HG02642 (cell line): ENCODE measurements around the gene PSMA8.
"Not testable (repeated sequence)": the region's sequence is repeated elsewhere in the genome, so short reads cannot be mapped to it uniquely, and the experiment has no call there.

ENCODE experiments used
- ATAC-seq: cut with Tn5 transposase; IDR thresholded peaks from one replicate; pipeline ENCODE4 v1.9.1; 2021; ENCODE audit warnings: mild to moderate bottlenecking; ENCODE audit not compliant: unreplicated experiment, poor library complexity

Gene PSMA8

DNA sequence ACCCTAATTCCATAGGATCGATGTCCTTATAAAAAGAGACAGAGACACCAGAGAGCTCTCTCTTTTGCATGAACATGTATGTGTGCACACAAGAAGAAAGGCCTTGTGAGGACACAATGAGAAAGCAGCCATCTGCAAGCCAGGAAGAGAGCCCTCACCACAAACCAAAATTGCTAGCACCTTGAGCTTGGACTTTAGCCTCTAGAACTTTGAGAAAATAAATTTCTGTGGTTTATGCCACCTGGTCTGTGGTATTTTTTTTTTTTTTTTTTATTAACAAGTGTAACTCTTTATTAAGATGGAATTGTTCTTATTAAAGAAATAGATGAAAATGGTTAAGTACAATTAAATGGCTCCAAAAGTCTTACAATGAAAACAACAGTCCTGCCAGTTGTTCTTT, 33.9 kb downstream of the PSMA8 start:
- peak; percentile 89 for ATAC-seq

DNA sequence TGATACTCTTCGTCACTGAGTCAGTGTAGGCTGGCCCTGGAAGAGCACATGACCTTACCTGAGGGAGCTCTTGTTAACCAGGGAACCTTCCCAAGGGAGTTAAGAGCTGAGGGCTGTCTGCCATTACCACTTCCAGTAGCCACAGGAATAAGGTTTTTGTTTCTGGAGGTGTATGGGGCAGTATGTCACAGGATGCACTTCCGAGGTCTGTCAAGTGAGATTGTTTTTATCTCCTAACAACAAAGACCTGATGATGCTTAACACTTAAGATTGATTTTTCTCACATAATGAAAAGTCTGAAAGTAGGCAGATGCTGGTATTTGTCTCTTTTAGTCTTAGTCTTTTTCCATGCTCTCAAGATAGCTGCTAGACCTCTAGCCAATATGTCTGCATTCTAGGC, 41.8 kb downstream of the PSMA8 start:
- ATAC-seq: no peak

DNA sequence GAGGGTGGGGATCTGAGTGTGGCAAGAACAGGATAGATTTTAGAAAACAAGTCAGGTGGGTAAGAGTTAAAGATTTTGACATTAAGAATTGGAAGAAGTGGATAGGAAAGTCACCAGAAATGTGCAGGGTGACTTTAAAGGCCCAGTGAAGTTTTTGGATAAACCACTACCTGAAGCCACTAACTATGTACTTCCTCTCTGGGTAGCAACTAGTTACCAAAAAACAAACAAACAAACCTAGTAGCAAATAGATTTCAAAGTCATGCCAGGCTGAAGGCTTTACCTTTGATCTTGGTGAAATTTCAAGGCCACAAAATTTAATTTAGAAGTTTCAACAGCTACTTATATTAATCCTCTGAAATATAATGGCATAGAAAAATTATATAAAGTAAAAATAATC, 42.5 kb downstream of the PSMA8 start:
- no peak for ATAC-seq

DNA sequence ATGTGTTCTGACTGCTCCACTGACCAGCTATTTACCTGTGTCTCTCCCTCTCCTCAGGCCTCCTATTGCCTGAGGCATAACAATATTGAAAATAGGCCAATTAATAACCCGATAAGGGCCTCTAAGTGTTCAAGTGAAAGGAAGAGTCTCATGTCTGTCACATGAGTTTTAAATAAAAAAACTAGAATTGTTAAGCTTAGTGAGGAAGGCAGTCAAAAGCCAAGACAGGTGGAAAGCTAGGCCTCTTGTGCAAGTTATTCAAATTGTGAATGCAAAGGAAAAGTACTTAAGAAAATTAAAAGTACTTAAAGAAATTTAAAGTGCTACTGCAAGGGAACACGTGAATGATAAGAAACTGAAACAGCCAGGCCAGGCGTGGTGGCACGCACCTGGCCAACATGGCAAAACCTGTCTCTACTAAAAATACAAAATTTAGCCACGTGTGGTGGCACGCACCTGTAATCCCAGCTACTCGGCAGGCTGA, 47.7 kb downstream of the PSMA8 start:
- peak; percentile 77 for ATAC-seq

DNA sequence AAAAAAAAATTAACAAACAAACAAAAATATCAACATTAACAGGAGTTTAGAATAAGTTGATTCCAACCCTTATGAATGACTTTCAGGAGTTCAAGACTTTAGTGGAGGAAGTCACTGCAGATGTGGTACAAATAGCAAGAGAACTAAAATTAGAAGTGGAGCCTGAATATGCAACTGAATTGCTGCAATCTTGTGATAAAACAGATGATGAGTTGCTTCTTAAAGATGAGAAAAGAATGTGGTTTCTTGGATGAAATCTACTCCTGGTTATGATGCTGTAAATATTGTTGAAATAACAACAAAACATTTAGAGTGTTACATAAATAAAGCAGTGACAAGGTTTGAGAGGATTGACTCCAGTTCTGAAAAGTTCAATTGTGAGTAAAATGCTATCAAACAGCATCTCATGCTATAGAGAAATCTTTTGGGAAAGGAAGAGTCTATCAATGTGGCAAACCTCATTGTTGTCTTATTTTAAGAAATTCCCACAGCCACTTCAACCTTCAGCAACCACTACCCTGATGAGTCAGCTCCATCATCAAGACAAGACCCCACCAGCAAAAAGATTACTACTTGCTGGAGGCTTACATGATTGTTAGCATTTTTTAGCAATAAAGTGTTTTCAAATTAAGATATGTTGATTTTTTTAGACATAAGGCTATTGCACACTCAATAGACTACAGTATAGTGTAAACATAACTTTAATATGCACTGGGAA, 49.9 kb downstream of the PSMA8 start:
- ATAC-seq: no peak

DNA sequence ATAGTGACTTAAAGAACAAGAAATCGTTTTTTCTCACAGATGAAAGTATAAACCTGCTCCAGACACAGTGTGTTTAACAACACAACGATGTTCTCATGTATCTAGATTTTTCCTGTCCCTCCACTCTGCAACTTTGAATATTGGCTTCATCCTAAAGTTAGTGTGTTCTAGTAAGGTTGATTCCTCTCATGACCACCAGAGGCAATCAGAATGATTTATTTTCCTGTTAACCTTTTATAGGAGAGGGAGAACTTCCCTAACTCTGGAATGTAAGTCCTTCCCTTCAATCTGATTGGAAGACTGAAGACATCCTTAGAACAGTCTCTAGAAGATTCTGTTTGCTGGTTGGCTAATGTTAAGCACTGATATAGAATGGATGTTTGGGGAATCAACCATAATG, 51.6 kb downstream of the PSMA8 start:
- ATAC-seq: no peak

DNA sequence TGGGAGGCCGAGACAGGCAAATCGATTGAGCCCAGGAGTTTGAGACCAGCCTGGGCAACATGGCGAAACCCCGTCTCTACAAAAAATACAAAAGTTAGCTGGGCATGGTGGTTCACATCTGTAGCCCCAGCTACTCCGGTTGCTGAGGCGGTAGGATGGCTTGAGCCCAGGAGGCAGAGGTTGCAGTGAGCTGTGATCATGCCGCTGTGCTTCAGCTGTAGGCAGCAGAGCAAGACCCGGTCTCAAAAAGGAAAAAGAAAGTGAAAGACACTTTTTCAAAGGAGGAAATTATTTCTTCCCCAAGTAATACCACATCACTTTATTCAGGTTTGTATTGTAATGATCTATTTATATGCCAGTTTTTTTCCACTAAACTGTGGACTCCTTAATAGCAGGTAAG, 56.8 kb downstream of the PSMA8 start:
- ATAC-seq: peak; percentile 87

DNA sequence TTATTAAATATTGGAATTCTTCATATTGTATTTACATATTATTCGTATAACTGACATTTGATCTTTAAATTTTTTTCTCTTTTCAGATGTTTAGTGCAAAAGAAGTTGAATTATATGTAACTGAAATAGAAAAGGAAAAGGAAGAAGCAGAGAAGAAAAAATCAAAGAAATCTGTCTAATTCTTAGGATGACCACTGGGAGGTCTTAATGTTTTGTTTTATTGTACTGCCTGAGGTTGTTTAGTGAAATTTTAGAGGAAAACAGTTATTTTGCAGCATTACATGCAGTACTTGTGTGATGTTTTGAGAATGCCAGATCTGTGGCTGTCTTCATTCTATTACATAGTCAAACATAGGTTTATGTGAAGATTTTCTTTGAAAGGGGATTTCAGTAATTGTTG, 58.6 kb downstream of the PSMA8 start:
- no peak for ATAC-seq

DNA sequence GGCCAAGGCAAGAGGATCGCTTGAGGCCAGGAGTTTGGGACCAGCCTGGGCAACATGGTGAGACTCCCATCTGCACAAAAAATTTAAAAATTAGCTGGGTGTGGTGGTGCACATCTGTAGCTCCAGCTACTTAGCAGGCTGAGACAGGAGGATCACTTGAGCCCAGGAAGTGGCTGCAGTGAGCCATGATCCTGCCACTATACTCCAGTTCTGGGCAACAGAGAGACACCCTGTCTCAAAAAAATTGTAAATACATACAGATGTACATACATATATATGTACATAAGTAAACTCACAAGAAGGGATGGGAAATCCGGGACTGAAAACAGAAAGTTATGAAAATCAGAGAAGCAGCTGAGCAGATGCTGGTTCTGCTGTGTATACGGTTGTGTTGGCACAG, 62.9 kb downstream of the PSMA8 start:
- no peak for ATAC-seq

DNA sequence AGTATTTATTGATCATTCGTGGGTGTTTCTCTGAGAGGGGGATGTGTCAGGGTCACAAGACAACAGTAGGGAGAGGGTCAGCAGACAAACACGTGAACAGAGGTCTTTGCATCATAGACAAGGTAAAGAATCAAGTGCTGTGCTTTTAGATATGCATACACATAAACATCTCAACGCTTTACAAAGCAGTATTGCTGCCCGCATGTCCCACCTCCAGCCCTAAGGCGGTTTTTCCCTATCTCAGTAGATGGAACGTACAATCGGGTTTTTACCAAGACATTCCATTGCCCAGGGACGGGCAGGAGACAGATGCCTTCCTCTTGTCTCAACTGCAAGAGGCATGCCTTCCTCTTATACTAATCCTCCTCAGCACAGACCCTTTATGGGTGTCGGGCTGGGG, 68.3 kb downstream of the PSMA8 start:
- not testable (repeated sequence) for ATAC-seq

DNA sequence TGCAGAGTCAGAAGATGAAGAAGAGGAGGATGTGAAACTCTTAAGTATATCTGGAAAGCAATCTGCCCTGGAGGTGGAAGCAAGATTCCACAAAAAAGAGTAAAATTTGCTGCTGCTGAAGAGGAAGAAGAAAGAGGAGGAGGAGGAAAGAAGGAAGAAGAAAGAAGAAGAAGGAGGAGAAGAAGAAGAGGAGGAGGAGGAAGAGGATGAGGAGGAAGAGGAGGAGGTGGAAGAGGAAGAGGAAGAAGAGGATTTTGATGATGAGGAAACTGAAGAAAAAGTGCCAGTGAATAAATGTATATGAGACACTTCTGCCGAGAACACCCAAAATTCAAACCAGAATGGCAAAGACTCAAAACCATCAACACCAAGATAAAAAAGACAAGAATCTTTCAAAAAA, 71.6 kb downstream of the PSMA8 start:
- no peak for ATAC-seq

DNA sequence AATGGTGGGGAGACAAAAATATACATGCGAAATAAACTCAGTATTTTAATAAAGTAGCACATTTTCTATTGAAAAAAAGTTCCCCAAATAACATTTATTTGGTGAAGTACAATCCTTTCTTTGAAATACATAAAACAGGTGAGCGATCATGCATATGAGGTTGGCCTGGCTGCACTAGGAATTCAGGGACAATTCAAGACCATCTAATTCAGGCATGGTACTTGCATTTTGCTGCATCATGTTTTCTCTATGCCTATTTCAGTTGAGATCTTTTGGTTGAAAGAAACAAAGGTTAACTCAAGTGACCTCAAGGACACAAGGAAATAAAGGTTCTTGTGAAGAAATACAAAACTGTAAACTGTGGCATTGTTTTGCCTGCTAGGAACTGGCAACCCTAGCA, 72.8 kb downstream of the PSMA8 start:
- no peak for ATAC-seq

DNA sequence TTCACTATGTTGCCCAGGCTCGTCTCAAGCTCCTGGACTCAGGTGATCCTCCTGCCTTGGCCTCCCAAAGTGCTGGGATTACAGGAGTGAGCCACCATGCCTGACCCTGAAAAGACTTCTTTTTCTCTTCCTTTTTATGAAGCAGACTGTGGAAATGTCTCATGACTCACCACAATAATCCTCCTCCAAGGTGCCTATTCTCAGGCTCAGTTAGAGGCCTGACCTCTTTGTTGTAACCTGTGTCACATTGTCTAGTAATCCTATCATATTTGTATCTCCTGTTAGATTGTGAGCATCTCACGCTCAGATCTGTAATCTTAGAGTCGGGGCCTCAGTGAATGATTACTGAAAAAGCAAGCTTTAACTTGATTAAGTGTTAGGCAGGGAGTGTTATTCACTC, 74.3 kb downstream of the PSMA8 start:
- no peak for ATAC-seq

DNA sequence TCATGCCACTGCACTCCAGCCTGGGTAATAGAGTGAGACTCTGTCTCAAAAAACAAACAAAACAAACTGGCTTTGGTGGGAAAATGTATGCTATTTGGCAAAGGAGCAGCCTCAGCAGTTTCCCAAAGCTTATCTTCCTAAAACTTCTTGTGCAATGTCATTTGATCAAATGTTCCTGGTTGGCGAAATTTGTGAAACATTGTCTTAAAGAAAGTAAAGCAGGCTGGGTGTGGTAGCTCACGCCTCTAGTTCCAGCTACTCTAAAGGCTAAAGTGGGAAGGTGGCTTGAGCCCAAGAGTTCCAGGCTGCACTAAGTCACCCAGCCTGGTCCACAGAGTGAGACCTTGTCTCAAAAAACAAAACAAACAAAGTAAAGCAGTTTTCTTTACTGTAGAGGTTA, 75.3 kb downstream of the PSMA8 start:
- ATAC-seq: no peak

DNA sequence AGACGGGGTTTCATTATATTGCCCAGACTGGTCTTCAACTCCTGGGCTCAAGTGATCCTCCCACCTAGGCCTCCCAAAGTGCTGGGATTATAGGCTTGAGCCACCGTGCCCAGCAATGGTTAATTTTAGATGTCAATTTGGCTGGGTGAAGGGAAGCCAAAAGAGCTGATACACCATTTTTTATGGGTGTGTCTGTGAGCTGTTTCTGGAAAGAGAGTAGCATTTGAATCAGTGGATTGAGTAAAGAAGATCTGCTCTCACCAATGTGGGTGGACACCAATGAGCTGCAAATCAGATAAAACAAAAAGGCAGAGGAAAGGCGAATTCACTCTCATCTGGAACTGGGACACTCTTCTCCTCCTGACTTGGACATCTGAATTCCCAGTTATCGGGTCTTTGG, 76.5 kb downstream of the PSMA8 start:
- ATAC-seq: no peak

DNA sequence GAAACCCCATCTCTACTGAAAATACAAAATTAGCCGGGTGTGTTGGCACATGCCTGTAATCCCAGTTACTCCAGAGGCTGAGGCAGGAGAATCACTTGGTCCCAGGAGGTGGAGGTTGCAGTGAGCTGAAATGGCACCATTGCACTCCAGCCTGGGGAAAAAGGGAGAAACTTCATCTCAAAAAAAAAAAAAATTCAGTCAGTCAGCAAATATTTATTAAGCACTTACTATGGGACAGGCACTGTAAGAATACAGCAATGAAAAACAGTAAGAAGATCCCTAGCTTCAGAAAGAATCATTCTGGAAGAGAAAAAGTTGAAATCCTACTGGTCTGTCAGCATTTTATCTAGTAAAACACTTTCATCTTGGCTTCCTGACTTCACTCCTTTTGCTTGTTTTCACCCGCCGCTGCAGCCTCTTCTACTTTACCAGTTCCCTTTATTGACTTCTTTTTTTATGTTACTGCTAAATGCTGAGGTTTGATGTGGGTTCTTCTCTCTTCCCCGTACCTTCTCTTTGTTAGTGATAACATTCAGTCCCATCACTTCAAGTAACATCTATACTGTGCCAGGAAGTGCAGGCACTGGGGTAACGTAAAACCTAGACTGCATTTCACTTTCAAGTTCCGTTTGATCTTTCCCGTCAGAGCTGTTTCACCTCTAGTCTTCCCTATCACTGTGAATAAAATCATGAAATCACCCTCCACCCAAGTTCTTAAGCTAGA, 81.7 kb downstream of the PSMA8 start:
- peak; percentile 98 for ATAC-seq

DNA sequence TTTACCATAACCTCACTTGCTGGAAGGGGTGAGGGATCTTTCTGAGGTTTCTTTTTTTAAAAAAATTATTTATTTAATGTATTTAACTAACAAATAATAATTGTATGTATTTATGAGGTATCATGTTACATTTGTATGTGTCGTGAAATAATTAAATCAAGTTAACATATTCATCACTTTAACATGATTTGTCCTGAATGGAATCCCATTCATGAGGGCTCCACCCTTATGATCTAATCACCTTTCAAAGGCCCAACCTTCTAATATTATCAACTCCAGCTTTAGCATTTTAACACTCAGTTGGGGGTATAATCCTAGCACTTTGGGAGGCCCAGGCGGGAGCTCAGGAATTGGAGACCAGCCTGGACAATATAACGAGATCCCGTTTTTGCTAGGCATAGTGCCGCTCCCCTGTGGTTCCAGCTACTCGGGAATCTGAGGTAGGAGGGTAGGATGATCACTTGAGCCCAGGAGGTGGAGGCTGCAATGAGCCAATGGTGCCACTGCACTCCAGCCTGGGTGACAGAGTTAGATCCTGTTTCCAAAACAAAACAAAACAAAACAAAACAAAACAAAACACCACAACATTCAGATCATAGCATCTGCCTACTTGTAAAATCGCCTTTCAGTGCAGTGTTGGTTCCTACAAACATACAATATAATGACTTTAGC, 91.5 kb downstream of the PSMA8 start:
- ATAC-seq: no peak

DNA sequence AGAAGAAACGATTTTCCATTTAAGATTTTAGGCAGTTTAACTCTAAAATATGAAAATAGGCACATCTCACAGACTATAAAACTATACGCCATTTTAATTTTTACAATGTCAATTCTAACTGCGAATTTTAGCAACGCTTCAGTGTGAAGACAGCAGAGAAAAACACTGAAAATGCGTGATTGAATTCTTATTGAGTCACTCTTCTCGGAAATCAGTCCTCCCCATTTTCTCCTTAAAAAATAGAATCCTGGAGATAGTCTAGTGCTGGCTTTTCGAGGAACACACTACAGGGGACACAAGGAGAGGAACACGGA, 92.2 kb downstream of the PSMA8 start:
- ATAC-seq: no peak

DNA sequence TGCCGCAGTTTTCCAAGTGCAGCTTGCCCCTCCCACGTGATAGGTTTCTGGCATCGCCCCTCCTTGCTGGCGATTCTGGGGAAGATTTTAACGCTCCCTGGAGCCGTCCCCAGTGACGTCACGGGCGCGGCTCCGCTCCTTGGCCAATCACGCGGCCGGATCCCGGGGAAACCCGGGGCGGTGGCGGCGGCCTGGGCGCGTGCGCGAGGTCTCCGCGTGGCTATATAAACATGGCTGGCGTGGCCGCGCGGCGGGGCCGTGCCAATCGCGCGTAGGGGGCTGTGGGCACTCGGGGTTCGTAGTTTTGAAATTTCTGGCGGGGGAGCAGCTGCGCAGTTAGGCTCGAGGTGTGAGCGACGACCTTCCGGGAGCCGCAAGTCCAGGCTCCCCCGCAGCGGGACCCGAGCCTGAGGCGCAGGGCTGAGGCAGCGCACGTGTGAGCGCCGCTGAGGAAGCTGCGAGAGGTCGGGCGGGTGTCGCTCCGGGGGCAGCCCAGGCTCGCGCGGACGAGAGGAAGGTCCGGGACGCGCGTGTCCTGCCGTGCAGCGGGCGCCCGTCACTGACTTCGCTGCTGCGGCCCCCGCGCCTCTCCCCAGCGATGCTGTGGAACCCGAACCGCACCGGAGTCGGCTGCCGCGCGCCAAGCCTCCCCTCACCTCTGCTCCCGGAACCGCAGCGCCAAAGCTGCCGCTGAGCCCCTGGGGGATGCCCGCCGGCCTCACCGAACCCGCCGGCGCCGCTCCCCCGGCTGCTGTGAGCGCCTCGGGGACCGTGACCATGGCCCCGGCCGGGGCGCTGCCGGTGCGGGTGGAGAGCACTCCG, 92.8 kb downstream of the PSMA8 start, which contains the start of gene TAF4B:
Gene TAF4B, plus strand, starts transcription at position 217 of the 822 bp plus-strand sequence. Its CDS starts 489 bp downstream, at position 706.
- ATAC-seq: peak; percentile 90

DNA sequence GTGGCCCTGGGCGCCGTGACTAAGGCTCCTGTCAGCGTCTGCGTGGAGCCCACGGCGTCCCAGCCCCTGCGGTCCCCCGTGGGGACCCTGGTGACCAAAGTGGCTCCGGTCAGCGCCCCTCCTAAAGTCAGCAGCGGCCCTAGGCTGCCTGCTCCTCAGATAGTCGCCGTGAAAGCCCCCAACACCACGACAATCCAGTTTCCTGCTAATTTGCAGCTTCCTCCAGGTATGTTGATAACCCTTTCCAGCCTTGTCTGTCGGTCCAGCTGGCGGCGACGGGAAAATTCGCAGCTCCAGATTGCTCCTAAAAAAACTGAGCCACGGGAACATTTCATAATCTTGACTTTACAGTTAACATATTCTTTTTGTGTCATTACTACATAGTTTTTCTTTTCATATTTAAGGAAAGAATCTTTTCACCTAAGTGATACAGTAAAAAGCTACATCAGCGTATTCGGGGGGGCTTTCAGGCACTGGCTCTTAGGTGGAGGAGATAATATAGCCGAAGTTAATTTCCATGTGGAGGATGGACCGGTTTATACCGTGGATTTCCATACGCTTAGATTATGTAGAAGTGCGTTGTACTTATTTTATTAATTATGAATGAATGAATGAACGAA, 93.5 kb downstream of the PSMA8 start:
- ATAC-seq: no peak
